Stimulated activated naive B cell treated with anti-CD40 and anti-IgM and Interleukin-4, amounts not matched to agents 10 μg/mL and 1 μg/mL and 100 μg/mL, for 72 hours (primary cell): Measurements from ENCODE around the gene GJD3.

ENCODE experiments used
- ATAC-seq, 2 donors: fragments of 150-1000 bp; cut with Tn5 transposase; replicated peaks; 2 replicates each; pipeline ENCODE4 v1.10.0; 2021; ENCODE audit warnings: moderate library complexity in 1 of 2
- DNase-seq: peaks from one replicate; pipeline ENCODE4 v3.0.0; 2021
- H3K27ac Mint-ChIP-seq: one replicate; pipeline ENCODE4 v1.8.0; 2022; ENCODE audit warnings: mild to moderate bottlenecking, mixed read lengths
- H3K27me3 Mint-ChIP-seq, 2 donors: one replicate each; pipeline ENCODE4 v1.8.0; 2022; ENCODE audit warnings: mixed read lengths in 2 of 2
- H3K36me3 Mint-ChIP-seq, 2 donors: one replicate each; pipeline ENCODE4 v1.8.0; 2022; ENCODE audit warnings: mixed read lengths in 2 of 2, mild to moderate bottlenecking in 1 of 2
- H3K4me1 Mint-ChIP-seq, 2 donors: one replicate each; pipeline ENCODE4 v1.8.0; 2022; ENCODE audit warnings: mixed read lengths in 2 of 2, mild to moderate bottlenecking in 1 of 2
- H3K4me3 Mint-ChIP-seq, 2 donors: one replicate each; pipeline ENCODE4 v1.8.0; 2022; ENCODE audit warnings: mild to moderate bottlenecking in 2 of 2, mixed read lengths in 2 of 2, moderate library complexity in 1 of 2
- H3K9me3 Mint-ChIP-seq, 2 donors: one replicate each; pipeline ENCODE4 v1.8.0; 2022; ENCODE audit warnings: mixed read lengths in 2 of 2, mild to moderate bottlenecking in 1 of 2

Gene GJD3

DNA sequence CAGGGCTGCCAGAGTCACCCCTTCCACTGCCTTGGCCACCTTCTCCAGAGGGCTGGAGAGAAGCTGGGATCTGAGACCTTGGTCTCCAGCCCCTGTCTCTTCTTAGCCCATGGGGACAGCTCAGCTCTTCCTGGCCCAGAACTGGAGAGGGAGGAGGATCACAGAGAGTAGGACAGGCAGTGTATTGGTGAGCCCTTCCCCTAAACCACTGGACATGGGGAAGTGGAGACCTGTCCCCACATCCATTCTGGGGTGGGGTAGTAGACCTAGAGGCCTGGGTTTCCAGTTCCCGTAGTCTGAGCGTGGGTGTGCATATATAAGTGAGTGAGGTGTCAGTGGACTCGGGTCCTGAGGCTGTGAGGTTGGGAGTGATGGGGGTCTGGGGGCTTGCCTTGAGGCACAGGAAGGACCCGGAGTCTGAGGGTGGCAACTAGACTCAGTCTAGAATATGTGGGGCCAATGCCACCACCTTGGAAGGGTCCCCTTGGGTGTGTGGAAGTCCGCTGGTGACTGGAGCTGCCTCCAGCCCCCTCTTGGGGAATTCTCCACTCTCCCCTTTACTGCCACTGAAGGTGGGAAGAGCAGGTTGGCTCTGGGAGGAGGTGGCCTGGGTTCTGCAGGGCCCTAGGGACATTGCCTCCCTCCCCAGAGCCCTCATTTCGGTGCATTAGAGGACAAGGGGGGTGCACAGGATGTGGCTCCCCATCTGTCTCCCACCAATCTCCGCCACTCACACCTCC is 19.9 kb downstream of the GJD3 start:
- ATAC-seq (no peak), DNase-seq (no peak)
- Mint-ChIP-seq H3K27ac (peak overlapping the region; percentile 57), H3K4me1 (peaks cover 69 to 99% of the 10 kb centered on the region in 2 donors), H3K9me3 (no peaks in the 10 kb centered on the region), H3K4me3 (peak overlapping the region; percentile 73 to 78), H3K27me3 (no peaks in the 10 kb centered on the region), H3K36me3 (peaks cover 19 to 40% of the 10 kb centered on the region in 2 donors)

DNA sequence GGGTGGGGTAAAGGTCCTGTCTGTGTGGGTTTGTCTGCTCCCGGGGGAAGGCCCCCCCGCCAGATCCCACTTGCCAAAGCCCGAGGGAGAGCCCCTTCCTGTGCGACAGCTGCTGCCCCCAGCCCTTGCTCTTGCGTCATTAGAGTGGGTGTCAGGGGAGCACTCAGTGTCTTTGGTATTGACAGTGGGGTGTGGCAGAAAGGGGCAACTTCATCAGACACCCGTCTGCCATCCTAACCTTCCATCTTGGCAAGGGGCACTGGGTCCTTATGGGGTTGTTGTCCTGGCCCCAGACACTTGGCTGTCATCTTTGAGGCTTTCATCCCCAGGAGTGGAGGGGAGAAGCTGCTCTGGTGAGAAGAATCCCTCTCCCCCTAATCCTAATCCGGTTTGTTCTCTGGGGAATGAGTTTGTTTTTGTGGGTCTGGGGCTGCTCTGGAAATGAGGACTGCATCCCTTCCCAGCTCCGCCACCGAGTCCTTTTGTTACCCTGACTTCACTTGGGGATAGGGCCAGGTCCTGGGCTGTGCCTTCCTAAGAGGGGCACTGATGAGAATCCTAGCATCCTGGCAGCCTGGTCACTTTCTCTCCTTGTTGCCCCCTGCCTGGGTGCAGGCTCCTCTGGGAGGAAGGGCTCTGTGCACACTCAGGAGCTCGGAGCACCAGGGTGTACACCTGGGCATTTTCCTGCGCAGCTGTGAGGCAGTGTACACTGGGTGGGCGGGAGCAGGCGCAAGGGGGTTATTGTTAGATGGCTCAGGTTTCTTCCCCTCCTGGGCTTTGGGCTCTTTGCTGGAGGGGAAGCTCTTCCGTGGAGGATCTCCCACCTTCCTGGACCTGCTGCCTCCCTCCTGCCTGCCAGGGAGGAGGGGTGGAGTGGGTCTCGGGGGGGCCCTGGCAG is 21.1 kb downstream of the GJD3 start:
- Mint-ChIP-seq H3K27me3 (no peaks in the 10 kb centered on the region), H3K4me3 (peak overlapping the region; percentile 78), H3K9me3 (no peaks in the 10 kb centered on the region), H3K36me3 (peaks cover 17 to 34% of the 10 kb centered on the region in 2 donors), H3K4me1 (peaks cover 71 to 97% of the 10 kb centered on the region in 2 donors), H3K27ac (peak overlapping the region; percentile 91)
- ATAC-seq = peak; percentile 19 to 20
- DNase-seq = no peak

DNA sequence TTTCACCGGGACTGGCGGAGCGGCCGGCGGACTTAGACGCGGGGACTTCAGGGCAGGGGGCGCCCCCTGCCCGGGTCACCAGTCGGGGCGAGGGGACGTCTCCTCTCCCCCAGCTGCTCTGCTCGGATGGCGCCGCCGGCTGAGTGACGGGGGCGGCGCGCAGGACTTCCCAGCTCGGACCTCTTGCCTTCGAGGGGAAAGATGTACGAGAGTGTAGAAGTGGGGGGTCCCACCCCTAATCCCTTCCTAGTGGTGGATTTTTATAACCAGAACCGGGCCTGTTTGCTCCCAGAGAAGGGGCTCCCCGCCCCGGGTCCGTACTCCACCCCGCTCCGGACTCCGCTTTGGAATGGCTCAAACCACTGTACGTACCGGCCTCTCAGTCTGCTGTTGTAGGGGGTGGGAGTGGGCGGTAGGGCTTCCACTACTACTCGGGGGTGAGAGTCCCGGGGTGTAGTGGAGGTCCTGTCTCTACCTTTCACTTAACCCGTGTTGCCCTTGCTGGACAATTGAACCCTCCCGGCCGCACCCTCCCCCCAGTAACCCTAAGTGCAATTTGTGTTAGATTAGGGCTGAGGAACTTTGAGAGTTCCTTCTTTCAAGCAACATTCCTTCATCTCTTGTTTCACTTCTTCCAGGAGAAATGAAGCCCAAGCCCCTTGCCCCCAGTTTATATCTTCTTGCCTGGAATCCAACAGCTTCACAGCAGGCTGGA is 21.9 kb downstream of the GJD3 start:
- H3K27ac Mint-ChIP-seq = peak overlapping the region; percentile 91
- peak overlapping the region; percentile 78 for H3K4me3 Mint-ChIP-seq
- peaks cover 0 to 2% of the 10 kb centered on the region in 2 donors for H3K9me3 Mint-ChIP-seq
- H3K27me3 Mint-ChIP-seq = no peaks in the 10 kb centered on the region
- ATAC-seq = no peak
- DNase-seq = no peak
- H3K36me3 Mint-ChIP-seq = peaks cover 23 to 38% of the 10 kb centered on the region in 2 donors
- peaks cover 72 to 98% of the 10 kb centered on the region in 2 donors for H3K4me1 Mint-ChIP-seq

DNA sequence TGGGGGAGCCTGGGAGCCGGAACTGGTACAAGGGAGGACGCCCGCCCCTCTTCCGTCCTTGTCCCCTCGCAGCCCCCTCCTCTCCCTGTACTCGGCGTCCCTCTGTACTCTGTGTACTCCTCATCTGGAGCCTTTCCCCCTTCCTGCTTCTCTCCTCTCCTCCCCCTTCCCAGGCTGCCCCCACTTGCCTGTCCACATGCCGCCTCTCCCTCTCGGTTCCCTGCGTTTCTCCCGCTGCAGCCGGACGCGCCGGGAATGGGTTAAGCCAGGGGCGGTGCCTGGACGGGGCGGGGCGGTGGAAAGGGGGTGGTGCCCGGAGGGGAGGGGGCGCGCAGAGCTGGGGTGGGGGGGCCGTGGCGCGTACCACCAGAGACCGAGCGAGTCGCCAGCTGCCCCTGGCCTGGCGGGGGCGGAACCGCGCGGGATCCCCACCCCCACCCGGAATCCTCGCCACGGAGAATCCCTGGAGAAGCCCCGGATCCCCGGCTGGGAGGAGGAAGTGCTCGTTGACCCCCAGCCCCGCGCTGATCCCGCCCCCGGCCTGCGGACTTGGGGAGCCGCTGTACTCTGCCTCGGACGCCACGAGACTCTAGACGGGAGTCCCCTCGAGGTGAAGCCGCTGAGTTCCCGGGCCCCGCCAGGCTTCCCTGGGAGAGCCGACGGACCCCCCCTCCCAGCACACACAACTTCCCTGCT is 22.6 kb downstream of the GJD3 start:
- Mint-ChIP-seq H3K27ac (peak overlapping the region; percentile 91), H3K36me3 (peaks cover 24 to 44% of the 10 kb centered on the region in 2 donors), H3K9me3 (peaks cover 0 to 2% of the 10 kb centered on the region in 2 donors), H3K4me1 (peaks cover 67 to 98% of the 10 kb centered on the region in 2 donors), H3K27me3 (no peaks in the 10 kb centered on the region), H3K4me3 (peak overlapping the region; percentile 78 to 80)
- ATAC-seq = no peak
- DNase-seq = no peak

DNA sequence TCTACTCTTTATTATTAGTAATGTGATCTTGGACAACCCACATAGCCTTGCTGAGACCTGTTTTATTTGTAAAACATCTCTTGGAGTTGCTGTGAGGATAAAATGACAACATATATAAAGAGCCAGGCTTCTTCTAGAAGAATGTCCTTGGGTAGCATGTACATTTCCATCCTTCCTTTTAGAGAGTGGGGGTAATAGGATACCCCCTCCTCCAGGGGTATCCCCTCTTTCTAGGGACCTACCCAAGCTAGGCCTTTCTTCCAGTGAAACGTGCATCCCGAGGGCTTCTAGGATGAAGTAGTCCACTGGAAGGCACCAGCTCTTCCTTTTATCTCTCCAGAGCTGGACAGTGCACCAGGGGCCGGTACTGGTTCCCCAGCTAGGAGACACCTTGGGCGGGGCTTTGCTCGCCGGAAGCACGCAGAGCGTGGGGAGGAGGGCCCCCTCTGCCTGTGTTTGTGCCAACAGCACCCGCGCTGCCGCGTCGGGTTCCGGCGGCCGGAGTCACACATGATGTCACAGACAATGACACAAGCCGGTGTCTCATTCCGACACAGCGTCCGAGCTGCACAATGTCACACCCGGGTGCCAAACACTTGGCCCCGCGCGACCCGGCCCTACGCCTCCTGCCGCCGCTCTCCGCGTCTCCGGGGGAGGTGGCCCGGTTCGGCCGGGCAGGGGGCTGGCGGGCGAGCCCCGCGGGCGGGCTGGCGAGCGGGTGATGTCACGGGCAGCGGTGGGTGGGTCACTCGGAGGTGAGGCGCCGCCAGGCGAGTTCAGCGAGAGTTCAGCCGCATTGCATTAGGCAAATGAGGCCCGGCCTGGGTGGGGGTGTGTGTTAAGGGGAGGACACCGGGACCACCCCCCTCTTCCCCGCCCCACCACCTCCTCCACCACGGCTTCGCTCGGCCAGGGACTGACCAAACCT is 23.4 kb downstream of the GJD3 start:
- no peaks in the 10 kb centered on the region for H3K27me3 Mint-ChIP-seq
- peak overlapping the region; percentile 89 for H3K27ac Mint-ChIP-seq
- H3K9me3 Mint-ChIP-seq = peaks cover 0 to 2% of the 10 kb centered on the region in 2 donors
- ATAC-seq (peak; percentile 85), DNase-seq (peak; percentile 78)
- peaks cover 62 to 95% of the 10 kb centered on the region in 2 donors for H3K4me1 Mint-ChIP-seq
- peak overlapping the region; percentile 78 to 80 for H3K4me3 Mint-ChIP-seq
- H3K36me3 Mint-ChIP-seq = peaks cover 23 to 44% of the 10 kb centered on the region in 2 donors

DNA sequence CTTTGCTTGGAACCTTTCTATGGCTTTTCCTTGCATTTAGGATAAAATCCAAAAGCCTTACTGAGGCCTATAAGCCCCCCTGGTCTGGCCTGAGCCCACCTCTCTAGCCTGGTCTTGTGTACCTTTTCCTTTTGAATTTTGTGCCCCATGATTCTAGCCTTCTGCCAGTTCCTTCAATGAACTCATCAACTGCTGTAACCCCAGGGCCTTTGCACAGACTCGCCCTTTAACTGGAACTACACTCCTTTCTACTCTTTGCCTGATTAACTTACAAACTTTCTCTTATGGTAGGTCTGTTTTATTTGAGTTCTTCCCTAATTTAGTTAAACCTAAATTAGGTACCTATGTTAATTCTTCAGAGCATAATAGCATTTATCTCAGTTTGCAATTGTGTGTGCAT is 24.2 kb downstream of the GJD3 start:
- Mint-ChIP-seq H3K27me3 (no peaks in the 10 kb centered on the region), H3K9me3 (peaks cover 0 to 2% of the 10 kb centered on the region in 2 donors), H3K36me3 (peaks cover 23 to 44% of the 10 kb centered on the region in 2 donors), H3K4me3 (no peak overlapping the region), H3K27ac (no peak overlapping the region), H3K4me1 (peaks cover 54 to 88% of the 10 kb centered on the region in 2 donors)
- ATAC-seq (no peak), DNase-seq (no peak)

DNA sequence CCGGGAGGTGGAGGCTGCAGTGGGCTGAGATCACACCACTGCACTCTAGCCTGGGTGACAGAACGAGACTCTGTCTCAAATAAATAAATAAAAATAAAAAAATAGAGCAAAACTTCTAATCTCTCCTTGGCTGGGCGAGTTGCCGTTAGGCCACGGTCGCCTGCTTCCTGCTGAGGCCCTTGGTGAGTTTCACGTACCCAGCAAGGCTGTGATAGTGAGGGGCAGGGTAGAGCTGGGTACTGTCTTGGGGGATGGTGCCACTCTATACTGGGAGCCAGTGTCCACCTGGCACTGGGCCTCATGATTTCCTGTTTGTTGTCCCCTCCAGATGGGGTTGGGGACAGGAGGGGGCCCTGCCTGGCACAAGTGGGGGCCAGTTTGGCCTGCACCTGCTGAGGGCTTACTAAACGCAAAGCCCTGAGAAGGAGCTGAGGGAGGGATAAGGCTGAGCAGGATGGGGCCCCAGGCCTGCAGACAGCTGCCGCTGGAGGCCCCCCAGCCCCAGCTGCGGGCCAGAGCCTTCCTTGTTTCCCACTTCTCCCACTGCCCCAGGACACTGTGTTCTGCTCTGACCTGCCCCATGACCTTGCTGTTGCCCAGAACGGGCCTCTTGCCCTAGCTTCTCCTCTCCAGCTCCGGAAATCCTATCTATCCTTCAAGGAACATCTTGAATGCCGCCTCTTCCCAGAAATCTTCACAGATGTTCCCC is 25.4 kb downstream of the GJD3 start:
- DNase-seq (no peak), ATAC-seq (no peak)
- Mint-ChIP-seq H3K27me3 (no peaks in the 10 kb centered on the region), H3K9me3 (peaks cover 0 to 2% of the 10 kb centered on the region in 2 donors), H3K27ac (peak overlapping the region; percentile 27), H3K4me1 (peaks cover 54 to 88% of the 10 kb centered on the region in 2 donors), H3K4me3 (peak overlapping the region in 1 of 2 donors; percentile 3), H3K36me3 (peaks cover 27 to 49% of the 10 kb centered on the region in 2 donors)

DNA sequence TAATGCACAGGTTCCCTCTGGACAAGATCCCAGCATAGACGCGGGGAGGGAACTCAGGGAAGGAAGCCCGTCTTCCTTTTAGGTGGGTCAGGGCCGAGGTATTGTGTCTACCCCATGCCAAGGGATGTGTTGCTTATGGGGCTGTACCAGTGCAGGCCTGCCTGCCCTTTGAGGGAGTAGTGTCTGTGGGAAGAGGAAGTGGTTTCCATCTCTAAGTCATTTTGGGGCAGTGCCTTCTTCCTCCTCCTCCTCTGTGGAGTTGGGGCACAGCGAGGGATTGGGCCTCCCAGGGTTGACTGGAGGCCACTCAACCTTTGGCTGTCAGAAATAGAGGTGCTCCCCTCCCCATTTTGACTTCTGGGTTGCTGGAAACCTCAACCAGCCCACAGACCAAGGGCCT is 26.5 kb downstream of the GJD3 start:
- peaks cover 32 to 57% of the 10 kb centered on the region in 2 donors for H3K36me3 Mint-ChIP-seq

DNA sequence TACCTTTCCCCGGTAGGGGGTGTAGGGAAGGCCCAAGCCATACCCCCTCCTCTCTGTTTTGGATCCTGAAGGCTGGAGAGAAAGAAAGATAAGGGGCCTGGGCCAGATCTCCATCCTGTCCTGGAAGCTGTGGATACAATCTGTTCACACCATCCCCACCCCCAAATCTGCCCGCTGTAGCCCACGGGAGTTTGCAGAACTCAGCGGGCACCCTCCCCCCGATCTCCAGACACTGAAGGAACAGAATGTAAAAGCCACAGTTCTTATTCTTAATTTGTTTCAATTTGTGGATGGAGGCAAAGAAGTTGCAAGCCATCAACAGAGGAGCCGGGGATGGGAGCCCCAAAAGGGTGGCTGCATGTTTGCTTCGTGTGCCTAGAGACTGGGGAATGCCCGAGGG is 27.2 kb downstream of the GJD3 start:
- H3K27me3 Mint-ChIP-seq = no peaks in the 10 kb centered on the region
- no peak overlapping the region for H3K4me3 Mint-ChIP-seq
- peaks cover 0 to 2% of the 10 kb centered on the region in 2 donors for H3K9me3 Mint-ChIP-seq
- no peak overlapping the region for H3K27ac Mint-ChIP-seq
- DNase-seq = no peak
- H3K36me3 Mint-ChIP-seq = peaks cover 36 to 58% of the 10 kb centered on the region in 2 donors
- ATAC-seq = no peak
- peaks cover 44 to 85% of the 10 kb centered on the region in 2 donors for H3K4me1 Mint-ChIP-seq

More for the DNA sequence above, 26.5 kb downstream of the GJD3 start:
- peaks cover 0 to 2% of the 10 kb centered on the region in 2 donors for H3K9me3 Mint-ChIP-seq
- DNase-seq = no peak
- H3K27ac Mint-ChIP-seq = no peak overlapping the region
- ATAC-seq = peak in 1 of 2 donors; percentile 18
- peaks cover 45 to 86% of the 10 kb centered on the region in 2 donors for H3K4me1 Mint-ChIP-seq
- H3K27me3 Mint-ChIP-seq = no peaks in the 10 kb centered on the region
- no peak overlapping the region for H3K4me3 Mint-ChIP-seq

DNA sequence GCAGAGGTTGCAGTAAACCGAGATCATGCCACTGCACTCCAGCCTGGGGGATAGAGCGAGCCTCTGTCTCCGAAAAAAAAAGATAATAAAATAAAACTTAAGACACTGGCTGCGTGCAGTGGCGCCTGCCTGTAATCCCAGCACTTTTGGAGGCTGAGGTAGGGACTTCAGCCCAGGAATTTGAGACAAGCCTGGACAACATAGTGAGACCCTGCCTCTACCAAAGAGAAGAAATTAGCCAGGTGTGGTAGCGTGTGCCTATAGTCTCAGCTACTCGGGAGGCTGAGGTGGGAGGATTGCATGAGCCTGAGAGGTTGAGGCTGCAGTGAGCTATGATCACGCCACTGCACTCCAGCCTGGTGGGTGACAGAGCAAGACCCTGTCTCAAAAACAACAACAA is 28.9 kb downstream of the GJD3 start:
- Mint-ChIP-seq H3K9me3 (peaks cover 0 to 2% of the 10 kb centered on the region in 2 donors), H3K27me3 (no peaks in the 10 kb centered on the region), H3K36me3 (peaks cover 42 to 64% of the 10 kb centered on the region in 2 donors), H3K4me1 (peaks cover 55 to 85% of the 10 kb centered on the region in 2 donors), H3K27ac (no peak overlapping the region), H3K4me3 (no peak overlapping the region)
- DNase-seq (no peak), ATAC-seq (no peak)

DNA sequence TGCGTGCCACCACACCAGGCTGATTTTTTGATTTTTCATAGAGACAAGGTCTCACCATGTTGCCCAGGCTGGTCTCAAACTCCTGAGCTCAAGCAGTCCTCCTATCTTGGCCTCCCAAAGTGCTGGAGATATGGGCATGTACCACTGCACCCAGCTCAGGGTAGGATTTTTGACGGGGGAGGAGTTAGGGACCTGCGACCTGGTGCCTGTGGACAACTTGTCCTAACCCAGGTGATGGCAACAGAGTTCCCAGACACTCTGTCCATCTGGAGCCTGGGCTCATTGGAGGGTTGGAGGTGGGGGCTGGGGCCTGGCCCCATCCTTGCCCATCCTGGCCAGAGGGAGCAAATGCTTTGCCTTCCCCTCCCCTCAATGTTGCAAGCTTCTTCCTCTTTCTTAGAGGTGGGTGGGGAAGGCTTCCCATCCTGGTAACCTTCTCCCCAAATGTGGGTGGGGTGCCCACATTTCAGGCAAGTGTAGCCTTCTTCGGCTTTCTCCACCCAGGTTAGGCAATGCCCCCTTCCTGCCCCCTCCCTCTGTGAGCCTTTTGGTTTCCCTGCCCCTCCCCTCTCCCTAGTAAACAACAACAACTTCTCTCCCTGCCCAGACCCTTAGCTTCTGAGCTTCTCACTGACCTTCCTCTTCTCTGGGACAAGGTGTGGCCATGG is 30.6 kb downstream of the GJD3 start:
- H3K4me3 Mint-ChIP-seq = peak overlapping the region; percentile 25 to 54
- H3K36me3 Mint-ChIP-seq = peaks cover 29 to 56% of the 10 kb centered on the region in 2 donors
- ATAC-seq (no peak), DNase-seq (no peak)
- H3K27ac Mint-ChIP-seq = peak overlapping the region; percentile 71
- H3K4me1 Mint-ChIP-seq = peaks cover 52 to 82% of the 10 kb centered on the region in 2 donors
- no peaks in the 10 kb centered on the region for H3K27me3 Mint-ChIP-seq
- H3K9me3 Mint-ChIP-seq = peaks cover 0 to 2% of the 10 kb centered on the region in 2 donors
